Subcutaneous adipose tissue (tissue), 4 donors: Measurements from ENCODE around the gene RIMKLA. TPM values are rescaled to one million over a fixed set of nuclear protein-coding genes. Genes with fewer than 3 reads are reported as not detected.

Source experiments
- total RNA-seq, 4 donors: library from RNA; depleted of rRNA; stranded (reverse); fragments of >200 nt; gene quantifications; one replicate each; pipeline ENCODE4 v1.1.0, GENCODE V29; 2016
- TF ChIP-seq, protein P1 (sequence below): fragments of 450-650 bp; IDR thresholded peaks from one replicate; pipeline ENCODE4 v1.5.1; 2016; ENCODE audit warnings: low read depth, mild to moderate bottlenecking, control low read depth, antibody characterized with exemption, moderate library complexity

Gene RIMKLA
- total RNA-seq, 4 donors from 2014 or later: 0.16 to 0.22 (median 0.18) TPM

DNA sequence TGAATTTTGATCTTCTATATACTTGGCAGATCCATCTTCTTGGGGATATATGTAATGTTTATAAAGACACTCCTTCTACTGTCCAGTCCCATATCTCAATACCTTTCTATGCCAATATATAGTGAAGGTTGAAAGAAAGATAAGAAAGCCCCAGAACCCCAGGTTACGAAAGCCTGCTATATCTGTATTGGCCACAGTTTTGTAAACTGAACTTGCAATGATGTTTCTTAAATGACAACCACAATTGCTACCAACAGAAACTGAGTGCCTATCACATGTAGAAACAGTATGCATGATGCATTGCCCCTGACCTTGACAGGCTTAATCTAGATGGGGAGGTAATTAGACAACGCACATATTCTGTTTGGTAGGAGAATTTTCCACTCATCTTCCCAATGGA, 7.8 kb upstream of the RIMKLA start:
- TF ChIP-seq, protein P1, sequence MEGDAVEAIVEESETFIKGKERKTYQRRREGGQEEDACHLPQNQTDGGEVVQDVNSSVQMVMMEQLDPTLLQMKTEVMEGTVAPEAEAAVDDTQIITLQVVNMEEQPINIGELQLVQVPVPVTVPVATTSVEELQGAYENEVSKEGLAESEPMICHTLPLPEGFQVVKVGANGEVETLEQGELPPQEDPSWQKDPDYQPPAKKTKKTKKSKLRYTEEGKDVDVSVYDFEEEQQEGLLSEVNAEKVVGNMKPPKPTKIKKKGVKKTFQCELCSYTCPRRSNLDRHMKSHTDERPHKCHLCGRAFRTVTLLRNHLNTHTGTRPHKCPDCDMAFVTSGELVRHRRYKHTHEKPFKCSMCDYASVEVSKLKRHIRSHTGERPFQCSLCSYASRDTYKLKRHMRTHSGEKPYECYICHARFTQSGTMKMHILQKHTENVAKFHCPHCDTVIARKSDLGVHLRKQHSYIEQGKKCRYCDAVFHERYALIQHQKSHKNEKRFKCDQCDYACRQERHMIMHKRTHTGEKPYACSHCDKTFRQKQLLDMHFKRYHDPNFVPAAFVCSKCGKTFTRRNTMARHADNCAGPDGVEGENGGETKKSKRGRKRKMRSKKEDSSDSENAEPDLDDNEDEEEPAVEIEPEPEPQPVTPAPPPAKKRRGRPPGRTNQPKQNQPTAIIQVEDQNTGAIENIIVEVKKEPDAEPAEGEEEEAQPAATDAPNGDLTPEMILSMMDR: no peak

DNA sequence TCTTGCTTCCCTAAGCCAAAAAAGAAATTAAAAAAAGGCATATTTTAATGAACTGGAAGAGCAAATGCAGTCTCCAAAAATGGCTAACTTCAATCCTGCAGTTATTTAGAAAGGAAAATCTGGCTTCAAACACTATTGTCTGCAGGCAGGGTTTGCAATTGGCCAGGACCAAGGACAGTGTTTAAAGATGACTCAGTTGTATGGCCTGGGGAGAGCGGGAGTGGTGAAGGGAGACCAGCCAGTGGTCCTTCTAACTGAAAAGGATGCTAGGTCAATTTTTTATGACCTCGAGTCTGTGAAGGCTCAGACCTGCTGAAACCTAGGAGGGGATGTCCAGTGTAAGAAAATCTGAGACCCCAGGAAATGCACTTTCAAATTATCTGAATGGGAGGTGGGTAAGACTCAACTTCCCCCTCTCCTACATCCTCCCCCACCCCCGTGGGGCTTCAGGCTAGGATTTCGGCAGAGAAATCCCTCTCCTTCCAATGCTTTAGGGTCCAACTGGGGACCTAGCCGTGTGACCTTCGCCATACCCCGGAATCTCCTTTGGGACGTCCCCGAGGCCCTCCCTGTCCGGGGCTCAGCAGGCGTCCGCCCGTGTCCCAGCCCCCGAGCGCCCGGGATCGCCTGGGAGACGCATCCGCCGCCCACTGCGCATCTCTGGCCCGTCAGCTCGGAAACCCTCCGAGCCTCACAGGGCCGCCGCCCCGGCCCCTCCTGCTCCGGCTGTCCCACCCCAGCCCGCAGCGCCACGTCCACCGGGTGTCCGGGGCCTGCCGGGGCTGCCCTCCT, 602 bp upstream of the RIMKLA start:
- TF ChIP-seq, protein P1: no peak

DNA sequence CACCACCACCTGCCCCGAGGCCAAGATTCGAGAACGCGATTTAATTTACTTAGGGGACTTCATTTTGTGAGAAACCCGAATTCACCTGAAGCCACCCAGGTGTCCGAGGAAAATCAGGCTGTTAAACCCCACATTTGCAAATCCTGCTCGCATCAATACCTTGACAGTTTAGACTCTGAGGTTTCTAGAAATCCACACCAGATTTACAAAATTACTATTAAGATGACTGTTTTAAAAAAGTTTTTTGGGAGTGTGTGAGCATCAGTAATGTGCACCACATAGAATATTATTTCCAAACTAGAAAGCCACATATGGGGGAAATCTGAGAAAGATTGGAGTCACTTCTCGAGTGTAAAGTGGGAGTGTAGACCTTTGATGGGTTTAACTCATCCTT, 685 bp downstream of the RIMKLA start:
- TF ChIP-seq, protein P1: no peak

DNA sequence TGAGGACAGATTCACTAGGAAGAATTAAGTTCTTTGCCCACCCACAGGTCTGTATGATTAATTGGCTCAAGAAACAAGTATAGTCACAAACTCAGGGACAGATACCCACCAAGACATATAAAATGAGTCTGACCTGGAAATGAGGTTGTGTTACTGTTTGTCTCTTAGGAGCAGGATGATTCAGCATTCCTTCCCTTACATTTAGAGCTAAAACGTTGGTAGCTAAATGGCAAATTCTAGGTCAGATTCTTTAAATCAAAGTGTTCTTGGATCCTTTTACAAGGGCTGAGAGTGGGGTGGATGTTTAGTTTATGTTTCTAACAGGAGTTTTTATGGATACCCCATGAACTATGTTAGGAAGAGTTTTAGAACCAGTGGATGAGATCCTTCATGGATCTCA, 4.7 kb downstream of the RIMKLA start:
- TF ChIP-seq, protein P1: no peak

DNA sequence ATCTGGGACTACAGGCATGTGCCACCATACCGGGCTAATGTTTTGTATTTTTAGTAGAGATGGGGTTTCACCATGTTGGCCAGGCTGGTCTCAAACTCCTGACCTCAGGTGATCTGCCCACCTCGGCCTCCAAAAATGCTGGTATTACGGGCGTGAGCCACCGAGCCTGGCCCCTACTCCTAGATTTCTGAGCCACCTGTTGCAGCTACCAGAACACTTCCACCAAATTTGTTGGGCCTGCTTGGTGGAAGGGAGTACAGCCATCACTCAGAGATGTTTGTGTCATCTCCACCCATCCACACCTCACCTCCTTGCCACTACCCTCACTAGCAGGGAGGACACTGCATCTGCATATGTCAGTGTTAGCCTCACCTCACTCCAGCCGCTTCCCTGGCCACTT, 5.5 kb downstream of the RIMKLA start:
- TF ChIP-seq, protein P1: no peak

DNA sequence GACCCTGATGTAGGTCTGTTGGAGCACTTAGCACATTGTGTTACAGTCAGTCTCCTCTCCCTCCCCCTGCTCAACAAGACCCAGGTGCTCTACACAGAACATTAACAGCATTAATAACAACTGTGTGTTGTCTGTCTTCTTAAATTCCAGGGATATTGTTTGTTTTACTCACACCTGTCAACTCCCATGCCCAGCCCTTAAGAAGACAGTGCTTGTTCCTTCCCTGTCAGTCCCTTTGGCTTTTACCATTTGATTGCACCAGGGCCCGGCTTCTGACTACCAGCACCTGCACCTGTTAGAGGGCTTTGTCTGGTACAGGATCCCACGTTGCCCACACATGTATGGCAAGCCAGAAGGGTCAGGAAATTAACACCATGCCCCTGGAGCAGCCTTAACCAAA, 11.7 kb downstream of the RIMKLA start:
- TF ChIP-seq, protein P1: no peak

DNA sequence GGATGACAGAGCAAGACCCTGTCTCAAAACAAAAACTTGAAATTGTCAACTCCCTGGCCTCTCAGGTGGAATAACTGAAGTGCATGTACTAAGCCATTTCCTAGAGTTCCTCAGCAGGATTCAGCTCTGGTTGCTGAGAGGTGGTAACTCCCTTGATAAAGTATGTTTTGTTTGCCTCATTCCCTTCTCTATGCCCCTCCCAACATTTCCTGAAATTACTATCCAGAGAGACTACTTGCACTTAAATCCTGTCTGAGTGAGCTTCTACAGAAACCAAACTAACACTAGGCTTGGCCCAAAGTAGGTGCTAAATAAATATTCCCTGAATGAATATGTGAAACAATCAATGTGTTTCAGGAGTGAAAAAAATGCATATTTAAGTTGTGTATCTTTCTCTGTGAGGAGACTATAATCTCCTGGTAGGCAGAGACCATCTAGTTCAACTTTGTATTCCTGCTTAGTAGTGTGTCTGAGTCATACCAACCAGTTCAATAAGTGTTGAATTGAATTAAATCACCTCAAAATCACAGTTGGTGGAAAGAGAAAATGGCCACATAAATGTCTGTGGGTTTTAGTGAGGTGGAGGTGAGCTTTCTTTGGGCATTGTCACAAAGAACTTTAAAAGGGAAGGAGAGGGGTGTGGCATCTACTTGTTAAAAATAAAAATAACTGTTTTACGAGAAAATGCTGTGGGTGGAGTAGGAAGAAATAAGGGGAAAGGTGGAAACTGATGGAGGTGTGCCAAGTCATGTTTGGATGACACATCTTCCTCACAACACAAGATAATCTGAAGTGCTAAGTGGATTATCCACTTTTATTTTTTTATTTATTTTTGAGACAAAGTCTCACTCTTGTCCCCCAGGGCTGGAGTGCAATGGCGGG, 12.6 kb downstream of the RIMKLA start:
- TF ChIP-seq, protein P1: no peak
